Measurements from ENCODE around the gene PROSER3. TPM values are rescaled to one million over a fixed set of nuclear protein-coding genes. Genes with fewer than 3 reads are reported as not detected.

Gene PROSER3
- total RNA-seq, 1 experiment from 2014 or later, result 17.5 TPM

DNA sequence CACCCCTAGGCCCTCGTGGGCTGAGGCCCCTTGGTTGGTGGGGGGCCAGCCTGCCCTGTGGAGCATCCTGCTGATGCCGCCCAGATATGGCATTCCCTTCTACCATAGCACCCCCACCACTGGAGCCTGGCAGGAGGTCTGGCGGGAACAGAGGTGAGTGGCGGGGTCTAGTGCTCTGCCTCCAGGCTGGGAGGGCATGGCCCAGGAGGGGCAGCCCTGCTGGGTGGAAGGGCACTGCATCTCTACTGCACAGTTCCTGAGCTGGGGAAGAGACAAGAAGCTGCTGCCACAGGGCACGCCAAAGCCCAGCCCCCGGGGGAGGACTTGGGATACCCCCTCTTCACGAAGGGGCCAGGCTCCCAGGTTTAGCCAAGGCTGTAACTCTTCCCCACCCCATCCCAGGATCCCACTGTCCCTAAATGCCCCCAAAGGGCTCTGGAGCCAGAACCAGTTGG, 42.6 kb upstream of the PROSER3 start:
- Histone ChIP-seq H2AFZ (ENCODE audit: low read length) (no peak overlapping the region), H3K9me3 (ENCODE audit: low read length) (no peaks in the 10 kb centered on the region), H3K9ac (ENCODE audit: low read length) (peak overlapping the region; percentile 87), H3K27ac (ENCODE audit: low read length) (no peak overlapping the region), H3K4me2 (ENCODE audit: low read depth, low read length, poor library complexity, severe bottlenecking) (peak overlapping the region; percentile 85), H3K36me3 (ENCODE audit: insufficient read depth, low read length) (peaks cover 8% of the 10 kb centered on the region), H3K4me3 (ENCODE audit: low read length) (peak overlapping the region; percentile 88; the same call in 1 of the 2 replicates), H3K27me3 (ENCODE audit: low read length) (no peaks in the 10 kb centered on the region), H3K4me1 (ENCODE audit: low read length) (peaks cover 32% of the 10 kb centered on the region), H4K20me1 (ENCODE audit: insufficient read depth, low read depth, low read length) (peaks cover 26% of the 10 kb centered on the region; the same call in 1 of the 2 replicates), H3K79me2 (ENCODE audit: low read length) (peaks cover 22% of the 10 kb centered on the region), H3K9me2 (replicated peaks; ENCODE audit: insufficient read depth, low read length) (no peaks in the 10 kb centered on the region)
- no peak for DNase-seq

DNA sequence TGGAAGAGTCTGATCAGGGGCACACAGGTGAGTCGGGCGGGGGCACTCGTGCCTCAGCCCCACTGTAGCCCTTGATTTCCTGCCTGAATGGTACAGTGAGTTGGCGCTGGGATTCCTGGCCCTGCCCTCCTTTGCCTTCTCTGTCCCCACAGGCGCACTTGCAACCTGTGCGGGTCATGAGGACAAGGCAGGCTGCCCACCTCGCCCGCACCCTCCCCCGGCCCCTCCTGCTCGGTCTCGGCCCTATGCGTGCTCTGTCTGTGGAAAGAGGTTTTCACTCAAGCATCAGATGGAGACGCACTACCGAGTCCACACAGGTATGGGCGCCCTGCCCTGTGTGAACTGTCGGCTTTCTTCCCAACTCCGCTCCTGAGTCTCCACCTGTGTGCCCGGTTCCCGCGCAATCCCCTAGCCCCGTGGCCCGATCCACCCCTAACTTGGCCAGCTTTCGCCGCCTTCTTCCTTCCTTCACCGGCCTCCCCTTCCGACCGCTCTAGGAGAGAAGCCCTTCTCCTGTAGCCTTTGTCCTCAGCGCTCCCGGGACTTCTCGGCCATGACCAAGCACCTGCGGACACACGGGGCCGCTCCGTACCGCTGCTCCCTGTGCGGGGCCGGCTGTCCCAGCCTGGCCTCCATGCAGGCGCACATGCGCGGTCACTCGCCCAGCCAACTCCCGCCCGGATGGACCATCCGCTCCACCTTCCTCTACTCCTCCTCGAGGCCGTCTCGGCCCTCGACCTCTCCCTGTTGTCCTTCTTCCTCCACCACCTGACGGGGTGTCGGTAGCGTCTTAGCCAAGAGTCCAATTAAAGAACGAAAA, 41.8 kb upstream of the PROSER3 start:
- Histone ChIP-seq H3K27me3 (ENCODE audit: low read length) (no peaks in the 10 kb centered on the region), H3K4me2 (ENCODE audit: low read depth, low read length, poor library complexity, severe bottlenecking) (peak overlapping the region; percentile 85), H3K27ac (ENCODE audit: low read length) (peak overlapping the region; percentile 47), H3K9ac (ENCODE audit: low read length) (peak overlapping the region; percentile 87), H3K9me2 (replicated peaks; ENCODE audit: insufficient read depth, low read length) (no peaks in the 10 kb centered on the region), H3K79me2 (ENCODE audit: low read length) (peaks cover 22% of the 10 kb centered on the region), H3K4me3 (ENCODE audit: low read length) (peak overlapping the region; percentile 88), H4K20me1 (ENCODE audit: insufficient read depth, low read depth, low read length) (peaks cover 26% of the 10 kb centered on the region; the same call in 1 of the 2 replicates), H2AFZ (ENCODE audit: low read length) (peak overlapping the region; percentile 75), H3K4me1 (ENCODE audit: low read length) (peaks cover 28% of the 10 kb centered on the region), H3K9me3 (ENCODE audit: low read length) (no peaks in the 10 kb centered on the region), H3K36me3 (ENCODE audit: insufficient read depth, low read length) (peaks cover 8% of the 10 kb centered on the region)
- peak; percentile 54 for DNase-seq

DNA sequence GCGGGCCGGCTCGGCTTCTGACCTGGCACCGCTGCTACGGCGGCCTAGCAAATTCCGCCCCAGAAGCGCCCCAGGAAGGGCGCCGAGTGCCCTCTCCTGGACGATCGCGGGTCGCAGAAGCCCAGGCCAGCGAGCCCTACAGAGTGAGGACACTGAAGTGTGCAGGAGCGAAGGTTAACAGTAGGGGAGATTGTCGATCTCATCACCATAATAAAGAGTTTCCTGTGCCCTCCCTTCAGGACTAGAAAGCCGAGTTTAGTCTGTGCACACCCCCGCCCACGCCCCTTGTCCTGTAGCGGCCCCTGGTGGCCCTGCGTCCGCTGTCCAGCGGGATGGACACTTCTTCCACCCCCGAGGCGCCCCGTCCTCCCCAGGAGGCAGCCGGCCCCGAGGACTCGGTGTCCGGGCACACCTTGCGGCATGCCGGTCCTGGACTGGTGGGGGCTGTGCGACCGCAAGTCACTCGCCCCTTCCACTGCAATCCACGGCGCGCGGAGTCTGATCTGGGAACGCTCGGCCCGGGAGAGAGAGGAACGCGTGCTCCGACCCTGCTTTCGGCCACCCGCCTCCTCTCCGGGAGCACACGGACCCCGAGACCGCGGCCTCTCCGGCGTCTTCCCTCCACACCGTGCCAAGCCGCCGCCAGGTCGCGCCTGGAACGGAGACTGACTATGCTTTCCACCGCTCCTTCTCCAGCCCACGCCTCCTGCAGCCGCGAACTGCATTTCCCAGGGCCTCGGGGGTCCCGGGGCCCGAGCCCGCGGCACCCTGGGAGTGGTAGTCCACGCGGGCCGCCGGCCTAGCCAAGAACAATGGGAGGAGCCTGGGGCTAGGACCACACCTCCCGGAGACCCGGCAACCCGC, 40.9 kb upstream of the PROSER3 start:
- Histone ChIP-seq H3K9me3 (ENCODE audit: low read length) (no peaks in the 10 kb centered on the region), H3K4me3 (ENCODE audit: low read length) (peak overlapping the region; percentile 88)

GRCh38 chr19:35717665-35718344, 40.2 kb upstream of the PROSER3 start, which contains the start of gene KMT2B:
Gene KMT2B (plus strand): TSS chr19:35718003. CDS start chr19:35718019, 16 bp downstream.
- H3K4me1 ChIP-seq (ENCODE audit: low read length), result peaks cover 24% of the 10 kb centered on the region
- peak within 1 kb of the TSS; percentile 97 for H3K9ac ChIP-seq (ENCODE audit: low read length)
- peak within 1 kb of the TSS; percentile 85 for H3K4me2 ChIP-seq (ENCODE audit: low read depth, low read length, poor library complexity, severe bottlenecking)

More for the DNA sequence above, 40.9 kb upstream of the PROSER3 start:
- peak overlapping the region; percentile 85 for H3K4me2 ChIP-seq (ENCODE audit: low read depth, low read length, poor library complexity, severe bottlenecking)
- H3K27me3 ChIP-seq (ENCODE audit: low read length), result no peaks in the 10 kb centered on the region
- H3K4me1 ChIP-seq (ENCODE audit: low read length), result peaks cover 24% of the 10 kb centered on the region
- peaks cover 22% of the 10 kb centered on the region for H3K79me2 ChIP-seq (ENCODE audit: low read length)
- H3K9me2 ChIP-seq (replicated peaks; ENCODE audit: insufficient read depth, low read length), result no peaks in the 10 kb centered on the region
- peak overlapping the region; percentile 87 for H3K9ac ChIP-seq (ENCODE audit: low read length)
- peak overlapping the region; percentile 47 for H3K27ac ChIP-seq (ENCODE audit: low read length)
- peaks cover 11% of the 10 kb centered on the region for H3K36me3 ChIP-seq (ENCODE audit: insufficient read depth, low read length)
- peaks cover 26% of the 10 kb centered on the region; the same call in 1 of the 2 replicates for H4K20me1 ChIP-seq (ENCODE audit: insufficient read depth, low read depth, low read length)
- peak overlapping the region; percentile 75 for H2AFZ ChIP-seq (ENCODE audit: low read length)
- peak; percentile 98 for DNase-seq

GRCh38 chr19:35718345-35719041, 39.5 kb upstream of the PROSER3 start:
- H3K9ac ChIP-seq (ENCODE audit: low read length), result peak overlapping the region; percentile 97
- H3K4me2 ChIP-seq (ENCODE audit: low read depth, low read length, poor library complexity, severe bottlenecking), result peak overlapping the region; percentile 79
- no peaks in the 10 kb centered on the region for H3K9me2 ChIP-seq (replicated peaks; ENCODE audit: insufficient read depth, low read length)
- H3K27ac ChIP-seq (ENCODE audit: low read length), result peak overlapping the region; percentile 60
- DNase-seq, result peak; percentile 78
- H4K20me1 ChIP-seq (ENCODE audit: insufficient read depth, low read depth, low read length), result peaks cover 21% of the 10 kb centered on the region; the same call in 1 of the 2 replicates
- no peak overlapping the region for H2AFZ ChIP-seq (ENCODE audit: low read length)
- no peaks in the 10 kb centered on the region for H3K27me3 ChIP-seq (ENCODE audit: low read length)
- H3K36me3 ChIP-seq (ENCODE audit: insufficient read depth, low read length), result peaks cover 11% of the 10 kb centered on the region
- peaks cover 22% of the 10 kb centered on the region for H3K79me2 ChIP-seq (ENCODE audit: low read length)
- H3K9me3 ChIP-seq (ENCODE audit: low read length), result no peaks in the 10 kb centered on the region
- H3K4me3 ChIP-seq (ENCODE audit: low read length), result peak overlapping the region; percentile 81
- H3K4me1 ChIP-seq (ENCODE audit: low read length), result peaks cover 24% of the 10 kb centered on the region

More at GRCh38 chr19:35717665-35718344, 40.2 kb upstream of the PROSER3 start, which contains the start of gene KMT2B:
- Histone ChIP-seq H3K4me3 (ENCODE audit: low read length) (peak within 1 kb of the TSS; percentile 88), H3K9me3 (ENCODE audit: low read length) (no peaks in the 10 kb centered on the region), H3K27ac (ENCODE audit: low read length) (peak within 1 kb of the TSS; percentile 60), H4K20me1 (ENCODE audit: insufficient read depth, low read depth, low read length) (peaks cover 22% of the 10 kb centered on the region; the same call in 1 of the 2 replicates), H2AFZ (ENCODE audit: low read length) (peak within 1 kb of the TSS; percentile 75), H3K79me2 (ENCODE audit: low read length) (peaks cover 22% of the 10 kb centered on the region), H3K36me3 (ENCODE audit: insufficient read depth, low read length) (peaks cover 11% of the 10 kb centered on the region), H3K9me2 (replicated peaks; ENCODE audit: insufficient read depth, low read length) (no peaks in the 10 kb centered on the region), H3K27me3 (ENCODE audit: low read length) (no peaks in the 10 kb centered on the region)
- DNase-seq, result no peak

DNA sequence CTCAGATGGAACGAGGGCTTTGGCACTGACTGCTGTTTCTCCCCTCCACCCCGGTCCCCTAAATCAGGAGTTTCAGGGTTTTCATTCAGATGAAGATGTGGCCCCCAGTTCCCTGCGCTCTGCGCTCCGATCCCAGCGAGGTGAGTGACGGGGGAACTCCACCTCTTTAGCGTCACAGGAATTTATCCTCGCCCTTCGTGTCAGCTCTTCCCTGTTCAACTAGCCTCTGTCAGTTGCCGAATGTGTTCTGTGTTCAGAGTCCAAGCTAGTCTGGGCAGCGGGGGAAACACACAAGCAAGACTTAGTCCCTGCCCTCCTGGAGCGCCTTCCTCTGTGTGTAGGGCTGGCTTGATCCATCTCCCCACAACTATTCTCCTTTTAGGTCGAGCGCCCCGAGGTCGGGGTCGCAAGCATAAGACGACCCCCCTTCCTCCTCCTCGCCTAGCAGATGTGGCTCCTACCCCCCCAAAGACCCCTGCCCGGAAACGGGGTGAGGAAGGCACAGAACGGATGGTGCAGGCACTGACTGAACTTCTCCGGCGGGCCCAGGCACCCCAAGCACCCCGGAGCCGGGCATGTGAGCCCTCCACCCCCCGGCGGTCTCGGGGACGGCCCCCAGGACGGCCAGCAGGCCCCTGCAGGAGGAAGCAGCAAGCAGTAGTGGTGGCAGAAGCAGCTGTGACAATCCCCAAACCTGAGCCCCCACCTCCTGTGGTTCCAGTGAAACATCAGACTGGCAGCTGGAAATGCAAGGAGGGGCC, 38.4 kb upstream of the PROSER3 start:
- Histone ChIP-seq H3K9ac (ENCODE audit: low read length) (peak overlapping the region; percentile 97), H3K27ac (ENCODE audit: low read length) (no peak overlapping the region)

GRCh38 chr19:35720163-35720524, 37.8 kb upstream of the PROSER3 start:
- Histone ChIP-seq H3K27ac (ENCODE audit: low read length) (no peak overlapping the region), H3K36me3 (ENCODE audit: insufficient read depth, low read length) (peaks cover 11% of the 10 kb centered on the region), H3K4me2 (ENCODE audit: low read depth, low read length, poor library complexity, severe bottlenecking) (no peak overlapping the region), H2AFZ (ENCODE audit: low read length) (no peak overlapping the region), H3K9me3 (ENCODE audit: low read length) (no peaks in the 10 kb centered on the region), H3K9me2 (replicated peaks; ENCODE audit: insufficient read depth, low read length) (no peaks in the 10 kb centered on the region), H3K4me1 (ENCODE audit: low read length) (peaks cover 24% of the 10 kb centered on the region), H3K4me3 (ENCODE audit: low read length) (no peak overlapping the region), H3K27me3 (ENCODE audit: low read length) (no peaks in the 10 kb centered on the region), H3K79me2 (ENCODE audit: low read length) (peaks cover 22% of the 10 kb centered on the region), H3K9ac (ENCODE audit: low read length) (no peak overlapping the region), H4K20me1 (ENCODE audit: insufficient read depth, low read depth, low read length) (peaks cover 25% of the 10 kb centered on the region; the same call in 1 of the 2 replicates)
- DNase-seq, result no peak

More for the DNA sequence above, 38.4 kb upstream of the PROSER3 start:
- DNase-seq, result no peak
- peak overlapping the region; percentile 81 for H3K4me3 ChIP-seq (ENCODE audit: low read length)
- no peaks in the 10 kb centered on the region for H3K27me3 ChIP-seq (ENCODE audit: low read length)
- peaks cover 22% of the 10 kb centered on the region for H3K79me2 ChIP-seq (ENCODE audit: low read length)
- no peaks in the 10 kb centered on the region for H3K9me2 ChIP-seq (replicated peaks; ENCODE audit: insufficient read depth, low read length)
- no peak overlapping the region for H2AFZ ChIP-seq (ENCODE audit: low read length)
- peaks cover 11% of the 10 kb centered on the region for H3K36me3 ChIP-seq (ENCODE audit: insufficient read depth, low read length)
- peak overlapping the region; percentile 79 for H3K4me2 ChIP-seq (ENCODE audit: low read depth, low read length, poor library complexity, severe bottlenecking)
- no peaks in the 10 kb centered on the region for H3K9me3 ChIP-seq (ENCODE audit: low read length)
- peaks cover 24% of the 10 kb centered on the region; the same call in 1 of the 2 replicates for H4K20me1 ChIP-seq (ENCODE audit: insufficient read depth, low read depth, low read length)
- H3K4me1 ChIP-seq (ENCODE audit: low read length), result peaks cover 24% of the 10 kb centered on the region

Data from Karpas-422 (cell line).